VCaP (cell line): Measurements from ENCODE around the gene ADRA1B.
"Not testable (repeated sequence)": the region's sequence is repeated elsewhere in the genome, so short reads cannot be mapped to it uniquely, and the experiment has no call there.

Experiments used
- H3K27ac ChIP-seq: fragments of 450-650 bp; 2 replicates; pipeline ENCODE4 v1.5.1; 2017
- TF ChIP-seq, protein P1 (sequence below): fragments of 450-650 bp; conservative IDR thresholded peaks from 2 replicates; pipeline ENCODE4 v1.5.1; 2017; ENCODE audit warnings: mild to moderate bottlenecking, moderate library complexity

The ADRA1B gene

DNA sequence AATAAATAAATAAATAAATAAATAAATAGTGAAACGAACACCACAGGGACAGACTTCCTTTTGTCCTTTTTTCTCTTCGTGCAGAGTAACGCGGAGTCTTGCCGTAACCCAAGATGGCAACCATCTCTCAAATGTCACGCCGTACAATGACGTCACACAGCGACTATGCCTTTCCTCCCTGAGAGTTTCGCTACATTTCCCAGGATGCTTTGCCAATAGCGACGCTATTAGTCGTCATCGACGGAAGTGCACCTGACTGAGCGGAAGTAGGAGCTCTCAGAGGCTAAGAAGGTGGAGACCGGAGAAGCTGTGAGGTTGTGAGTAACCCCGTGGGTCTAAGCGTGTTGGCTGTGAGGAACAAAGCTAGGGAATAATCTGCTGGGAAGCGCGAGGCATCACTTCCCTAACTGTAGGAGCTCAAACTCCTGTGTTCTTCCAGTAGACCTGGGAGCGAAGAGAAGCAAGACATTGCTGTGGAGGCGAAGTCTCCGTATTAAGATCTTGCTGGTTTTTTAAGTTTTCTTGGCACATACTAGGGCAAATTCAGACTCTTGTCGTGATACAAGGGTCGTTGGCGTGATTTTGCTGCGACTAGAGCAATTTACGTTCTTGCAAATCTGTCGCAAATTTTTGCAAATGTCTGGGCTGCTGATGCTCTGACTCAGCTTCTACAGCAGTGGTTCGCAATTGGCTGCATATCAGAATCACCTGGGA, 92.8 kb downstream of the ADRA1B start, which contains the start of gene TTC1:
TTC1 (plus strand) TSS at position 263 of the 714 bp plus-strand sequence. CDS start 1,390 bp downstream, outside the sequence.
- peak within 1 kb of the TSS; percentile 66 for H3K27ac ChIP-seq
- TF ChIP-seq, protein P1, sequence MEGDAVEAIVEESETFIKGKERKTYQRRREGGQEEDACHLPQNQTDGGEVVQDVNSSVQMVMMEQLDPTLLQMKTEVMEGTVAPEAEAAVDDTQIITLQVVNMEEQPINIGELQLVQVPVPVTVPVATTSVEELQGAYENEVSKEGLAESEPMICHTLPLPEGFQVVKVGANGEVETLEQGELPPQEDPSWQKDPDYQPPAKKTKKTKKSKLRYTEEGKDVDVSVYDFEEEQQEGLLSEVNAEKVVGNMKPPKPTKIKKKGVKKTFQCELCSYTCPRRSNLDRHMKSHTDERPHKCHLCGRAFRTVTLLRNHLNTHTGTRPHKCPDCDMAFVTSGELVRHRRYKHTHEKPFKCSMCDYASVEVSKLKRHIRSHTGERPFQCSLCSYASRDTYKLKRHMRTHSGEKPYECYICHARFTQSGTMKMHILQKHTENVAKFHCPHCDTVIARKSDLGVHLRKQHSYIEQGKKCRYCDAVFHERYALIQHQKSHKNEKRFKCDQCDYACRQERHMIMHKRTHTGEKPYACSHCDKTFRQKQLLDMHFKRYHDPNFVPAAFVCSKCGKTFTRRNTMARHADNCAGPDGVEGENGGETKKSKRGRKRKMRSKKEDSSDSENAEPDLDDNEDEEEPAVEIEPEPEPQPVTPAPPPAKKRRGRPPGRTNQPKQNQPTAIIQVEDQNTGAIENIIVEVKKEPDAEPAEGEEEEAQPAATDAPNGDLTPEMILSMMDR, result no peak

DNA sequence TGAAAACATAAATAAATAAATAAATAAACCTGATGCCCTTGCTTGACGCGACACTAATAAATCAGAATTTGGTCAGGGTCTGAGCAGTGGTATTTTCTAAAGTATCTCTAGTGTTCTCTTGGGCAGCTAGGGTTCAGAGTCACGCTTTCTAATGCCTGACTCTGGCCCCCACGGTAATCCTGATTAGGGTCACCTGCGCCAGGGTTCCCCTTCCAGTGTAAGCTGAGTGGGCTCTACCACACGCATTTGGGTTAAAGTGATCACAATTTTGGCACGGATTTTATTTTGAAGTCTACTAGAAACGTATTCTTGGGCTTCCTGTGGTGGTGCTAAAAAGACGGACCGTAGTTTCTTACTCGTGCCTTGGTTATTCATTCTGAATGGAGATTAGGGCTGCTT, 93.3 kb downstream of the ADRA1B start:
- TF ChIP-seq, protein P1, result no peak
- peak overlapping the region; percentile 66 for H3K27ac ChIP-seq

DNA sequence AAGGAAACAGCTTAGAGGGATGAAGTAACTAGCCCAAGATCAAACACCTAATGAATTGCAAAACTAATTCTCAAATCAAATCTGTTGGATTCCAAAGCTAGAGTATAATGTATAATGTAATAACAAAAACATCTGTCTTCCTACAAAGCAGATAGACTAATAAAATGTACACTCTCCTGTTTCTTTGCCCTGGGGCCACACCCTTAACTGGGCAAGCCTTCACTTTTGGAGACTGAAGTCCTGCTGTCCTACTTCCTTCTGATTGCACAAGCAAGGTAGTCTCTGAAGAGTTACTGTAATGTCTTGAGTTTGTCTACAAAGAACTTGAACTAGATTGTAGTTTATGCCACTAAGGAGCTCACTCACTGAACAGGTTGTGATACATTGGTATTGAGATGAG, 95.2 kb downstream of the ADRA1B start:
- TF ChIP-seq, protein P1, result no peak
- H3K27ac ChIP-seq, result no peak overlapping the region

DNA sequence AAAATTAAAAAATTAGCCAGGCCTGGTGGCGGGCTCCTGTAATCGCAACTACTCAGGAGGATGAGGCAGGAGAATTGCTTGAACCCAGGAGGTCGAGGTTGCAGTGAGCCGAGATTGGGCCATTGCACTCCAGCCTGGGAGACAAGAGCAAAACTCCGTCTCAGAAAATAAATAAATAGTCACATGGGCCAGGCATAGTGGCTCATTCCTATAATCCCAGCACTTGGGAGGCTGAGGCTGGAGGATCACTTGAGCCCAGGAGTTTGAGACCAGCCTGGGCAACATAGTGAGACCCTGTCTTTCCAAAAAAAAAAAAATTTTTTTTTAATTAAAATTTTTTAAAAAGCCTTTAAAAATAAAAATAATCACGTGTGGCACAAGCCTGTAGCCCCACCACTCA, 97.9 kb downstream of the ADRA1B start:
- not testable (repeated sequence) for H3K27ac ChIP-seq

DNA sequence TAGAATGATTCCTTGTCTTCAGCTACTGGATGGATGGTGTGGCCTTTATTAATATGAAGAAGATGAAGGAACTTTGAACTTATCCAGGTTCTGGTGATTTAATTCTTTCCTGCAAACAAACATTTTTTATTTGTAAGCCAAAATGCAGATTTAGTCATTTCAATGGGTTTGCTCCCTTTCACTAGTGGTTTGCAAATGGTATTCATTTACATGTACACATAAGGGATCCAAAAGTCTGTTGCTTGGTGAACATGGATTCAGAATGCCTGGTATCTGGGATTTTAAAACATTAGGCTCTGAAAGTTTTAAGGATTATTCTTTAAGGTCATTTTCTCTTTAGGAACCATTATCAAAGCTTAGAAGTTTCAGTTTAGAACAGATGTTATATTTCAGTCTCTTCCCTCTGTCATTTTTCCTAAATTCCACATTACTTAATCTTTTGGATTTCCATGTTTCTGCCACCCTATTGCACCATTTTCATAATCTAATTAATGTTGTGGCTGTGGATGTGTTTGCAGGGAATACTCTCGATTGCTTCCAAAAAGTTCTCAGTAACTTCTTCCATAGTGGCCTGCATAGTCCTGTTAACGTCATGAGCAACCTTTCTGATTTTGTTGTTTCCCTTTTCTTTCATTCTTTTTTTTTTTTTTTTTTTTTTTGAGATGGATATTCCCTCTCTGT, 102.8 kb downstream of the ADRA1B start:
- TF ChIP-seq, protein P1, result no peak
- no peak overlapping the region for H3K27ac ChIP-seq

DNA sequence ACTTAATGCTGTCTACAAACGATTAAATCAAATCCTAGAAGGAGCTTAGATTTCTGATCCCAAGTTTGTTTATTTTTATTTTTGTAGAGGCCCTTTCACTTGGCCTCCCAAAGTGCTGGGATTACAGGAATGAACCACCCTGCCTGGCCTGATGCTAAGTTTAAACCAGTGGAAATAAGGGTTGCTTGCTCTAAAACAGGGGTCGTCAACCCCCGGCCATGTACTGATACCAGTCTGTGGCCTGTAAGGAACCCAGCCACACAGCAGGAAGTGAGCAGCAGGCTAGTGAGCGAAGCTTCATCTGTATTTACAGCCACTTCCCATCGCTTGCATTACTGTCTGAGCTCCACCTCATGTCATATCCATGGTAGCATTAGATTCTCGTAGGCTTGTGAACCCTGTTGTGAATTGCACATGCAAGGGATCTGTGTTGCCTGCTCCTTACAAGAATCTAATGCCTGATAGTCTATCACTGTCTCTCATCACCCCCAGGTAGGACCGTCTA, 104.0 kb downstream of the ADRA1B start:
- TF ChIP-seq, protein P1, result no peak
- H3K27ac ChIP-seq, result no peak overlapping the region

DNA sequence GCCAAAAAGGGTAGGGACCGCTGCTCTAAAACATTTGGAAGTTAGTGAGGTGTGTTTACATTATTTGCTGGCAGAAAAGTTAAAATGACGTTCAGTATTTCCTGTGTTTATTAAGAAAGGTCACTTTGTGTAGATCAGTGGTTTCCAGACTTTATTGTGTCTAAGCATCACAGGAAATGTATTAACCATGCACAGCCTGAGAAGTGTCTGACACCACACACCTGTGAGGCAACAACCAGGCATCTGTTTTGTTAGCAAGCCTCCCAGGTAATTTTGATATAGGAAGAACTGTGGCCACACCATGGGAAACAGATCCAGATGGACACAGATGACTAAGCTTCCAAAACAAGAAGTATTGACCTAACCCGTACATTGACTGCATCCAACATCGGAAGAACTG, 104.7 kb downstream of the ADRA1B start:
- H3K27ac ChIP-seq, result no peak overlapping the region
- TF ChIP-seq, protein P1, result no peak
